Panc1 (cell line): ENCODE results near the gene SRGAP3.

Source experiments
- POLR2AphosphoS5 ChIP-seq: IDR thresholded peaks from 2 replicates; pipeline ENCODE4 v1.6.1; 2012; ENCODE audit warnings: mild to moderate bottlenecking, low read depth, low read length, moderate library complexity
- SIN3A ChIP-seq: IDR thresholded peaks from 2 replicates; pipeline ENCODE4 v1.6.1; 2012; ENCODE audit warnings: low read depth, mild to moderate bottlenecking, low read length, moderate library complexity, borderline replicate concordance; ENCODE audit not compliant: insufficient read depth
- TCF7L2 ChIP-seq: IDR thresholded peaks from 2 replicates; pipeline ENCODE4 v1.6.1; 2011; ENCODE audit warnings: mild to moderate bottlenecking, low read depth, low read length, inconsistent platforms
- TF ChIP-seq, protein P1 (sequence below): fragments of 450-650 bp; IDR thresholded peaks from 2 replicates; pipeline ENCODE4 v1.5.1; 2017; ENCODE audit warnings: mild to moderate bottlenecking

- TF ChIP-seq, protein P1, sequence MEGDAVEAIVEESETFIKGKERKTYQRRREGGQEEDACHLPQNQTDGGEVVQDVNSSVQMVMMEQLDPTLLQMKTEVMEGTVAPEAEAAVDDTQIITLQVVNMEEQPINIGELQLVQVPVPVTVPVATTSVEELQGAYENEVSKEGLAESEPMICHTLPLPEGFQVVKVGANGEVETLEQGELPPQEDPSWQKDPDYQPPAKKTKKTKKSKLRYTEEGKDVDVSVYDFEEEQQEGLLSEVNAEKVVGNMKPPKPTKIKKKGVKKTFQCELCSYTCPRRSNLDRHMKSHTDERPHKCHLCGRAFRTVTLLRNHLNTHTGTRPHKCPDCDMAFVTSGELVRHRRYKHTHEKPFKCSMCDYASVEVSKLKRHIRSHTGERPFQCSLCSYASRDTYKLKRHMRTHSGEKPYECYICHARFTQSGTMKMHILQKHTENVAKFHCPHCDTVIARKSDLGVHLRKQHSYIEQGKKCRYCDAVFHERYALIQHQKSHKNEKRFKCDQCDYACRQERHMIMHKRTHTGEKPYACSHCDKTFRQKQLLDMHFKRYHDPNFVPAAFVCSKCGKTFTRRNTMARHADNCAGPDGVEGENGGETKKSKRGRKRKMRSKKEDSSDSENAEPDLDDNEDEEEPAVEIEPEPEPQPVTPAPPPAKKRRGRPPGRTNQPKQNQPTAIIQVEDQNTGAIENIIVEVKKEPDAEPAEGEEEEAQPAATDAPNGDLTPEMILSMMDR = no peak
- TF ChIP-seq TCF7L2 (no peak), POLR2AphosphoS5 (no peak), SIN3A (no peak)
Measured at GRCh38 chr3:8968375-8968882, 281.0 kb downstream of the SRGAP3 start.
